ENCODE results near the gene ZHX3.

GRCh38 chr20:41183391-41183790 is 134.1 kb downstream of the ZHX3 start:
- TF ChIP-seq EZH2 (IDR thresholded peaks at IDR 0.05; ENCODE audit: borderline replicate concordance, insufficient read depth, low read depth, low read length, poor library complexity, severe bottlenecking) (no peak), CTCF (IDR thresholded peaks at IDR 0.05) (no peak)

Measured in B cell (primary cell).